ENCODE results near the gene SLC24A3.
A peak's percentile ranks its signal among the peaks of the same experiment; 100 is the strongest.

Gene SLC24A3

DNA sequence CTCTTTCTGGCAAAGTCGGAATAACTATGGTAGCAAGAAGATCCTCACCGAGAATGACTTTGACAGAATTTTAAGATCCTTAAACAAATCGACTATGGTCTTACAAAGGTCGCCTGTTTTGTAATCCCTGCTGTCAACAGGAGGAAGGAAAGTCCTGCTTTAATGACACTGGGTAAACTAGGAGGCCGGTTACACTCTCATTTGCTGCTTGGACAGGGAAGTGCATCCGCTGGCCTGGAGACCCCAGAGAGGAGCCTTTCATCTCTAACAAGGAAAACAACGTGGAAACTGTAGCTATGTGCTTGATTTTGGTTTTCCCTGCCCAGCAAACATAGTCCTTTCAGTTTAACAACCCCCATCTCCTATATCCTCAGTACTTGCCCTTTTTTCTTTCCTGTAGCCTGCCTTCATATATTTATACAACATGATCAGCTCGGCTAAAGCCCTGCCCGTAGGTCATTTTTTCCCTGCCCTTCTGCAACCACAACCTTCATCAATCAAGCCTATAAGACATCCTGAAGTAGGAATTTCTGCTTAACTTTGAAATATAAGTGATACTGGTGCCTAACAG lies 448.5 kb downstream of the SLC24A3 start:
- H3K4me3 ChIP-seq (ENCODE audit: low read length), result no peak overlapping the region
- TF ChIP-seq, protein P1, sequence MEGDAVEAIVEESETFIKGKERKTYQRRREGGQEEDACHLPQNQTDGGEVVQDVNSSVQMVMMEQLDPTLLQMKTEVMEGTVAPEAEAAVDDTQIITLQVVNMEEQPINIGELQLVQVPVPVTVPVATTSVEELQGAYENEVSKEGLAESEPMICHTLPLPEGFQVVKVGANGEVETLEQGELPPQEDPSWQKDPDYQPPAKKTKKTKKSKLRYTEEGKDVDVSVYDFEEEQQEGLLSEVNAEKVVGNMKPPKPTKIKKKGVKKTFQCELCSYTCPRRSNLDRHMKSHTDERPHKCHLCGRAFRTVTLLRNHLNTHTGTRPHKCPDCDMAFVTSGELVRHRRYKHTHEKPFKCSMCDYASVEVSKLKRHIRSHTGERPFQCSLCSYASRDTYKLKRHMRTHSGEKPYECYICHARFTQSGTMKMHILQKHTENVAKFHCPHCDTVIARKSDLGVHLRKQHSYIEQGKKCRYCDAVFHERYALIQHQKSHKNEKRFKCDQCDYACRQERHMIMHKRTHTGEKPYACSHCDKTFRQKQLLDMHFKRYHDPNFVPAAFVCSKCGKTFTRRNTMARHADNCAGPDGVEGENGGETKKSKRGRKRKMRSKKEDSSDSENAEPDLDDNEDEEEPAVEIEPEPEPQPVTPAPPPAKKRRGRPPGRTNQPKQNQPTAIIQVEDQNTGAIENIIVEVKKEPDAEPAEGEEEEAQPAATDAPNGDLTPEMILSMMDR (conservative IDR thresholded peaks at IDR 0.05; ENCODE audit: low read length), result no peak
- DNase-seq (ENCODE audit: low read depth), result no peak

DNA sequence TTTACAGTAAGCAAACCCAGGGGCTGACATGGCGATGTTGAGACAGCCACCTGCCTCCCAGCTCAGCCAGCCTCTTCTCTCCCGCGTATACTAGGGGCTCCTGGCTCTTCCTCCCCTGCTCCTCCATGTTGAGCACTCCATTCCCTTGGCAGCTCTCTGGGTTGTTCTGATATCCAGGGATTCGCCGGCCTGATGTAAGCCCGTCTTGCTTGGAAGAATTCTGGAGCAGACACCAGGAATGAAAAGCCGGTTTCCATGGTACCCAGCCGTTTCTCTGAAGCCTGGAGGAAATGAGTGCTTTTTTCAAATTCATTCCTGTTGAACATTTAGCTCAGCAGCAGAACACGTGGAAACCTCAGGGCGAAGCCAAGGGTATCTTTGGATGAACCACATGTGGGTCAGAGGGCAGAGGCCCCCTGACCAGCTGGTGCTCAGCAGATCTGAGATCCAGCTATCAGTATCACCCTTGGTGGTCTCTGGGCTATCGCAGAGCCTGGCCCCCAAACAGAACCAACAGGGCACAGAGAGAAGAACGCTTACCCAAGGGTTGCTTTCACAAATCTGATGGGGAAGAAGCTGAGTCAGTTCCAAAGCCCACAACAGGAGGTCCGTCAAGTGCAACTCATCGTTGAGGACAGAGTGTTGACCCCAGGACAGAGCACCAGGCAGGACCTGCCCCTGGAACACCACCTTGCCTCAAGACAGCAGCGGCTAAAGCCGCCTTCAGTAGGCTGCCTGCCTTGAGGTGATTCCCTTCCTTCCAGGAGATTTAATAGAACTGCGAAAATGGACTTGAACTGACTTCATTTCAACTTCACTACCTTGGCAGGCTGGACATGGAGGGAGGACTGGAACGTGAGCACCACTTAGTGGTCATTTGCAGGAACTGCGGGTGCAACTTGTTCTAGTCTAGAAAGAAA lies 449.5 kb downstream of the SLC24A3 start:
- TF ChIP-seq, protein P1 (conservative IDR thresholded peaks at IDR 0.05; ENCODE audit: low read length), result peak; percentile 100
- peak; percentile 72 for DNase-seq (ENCODE audit: low read depth)
- H3K4me3 ChIP-seq (ENCODE audit: low read length), result no peak overlapping the region

DNA sequence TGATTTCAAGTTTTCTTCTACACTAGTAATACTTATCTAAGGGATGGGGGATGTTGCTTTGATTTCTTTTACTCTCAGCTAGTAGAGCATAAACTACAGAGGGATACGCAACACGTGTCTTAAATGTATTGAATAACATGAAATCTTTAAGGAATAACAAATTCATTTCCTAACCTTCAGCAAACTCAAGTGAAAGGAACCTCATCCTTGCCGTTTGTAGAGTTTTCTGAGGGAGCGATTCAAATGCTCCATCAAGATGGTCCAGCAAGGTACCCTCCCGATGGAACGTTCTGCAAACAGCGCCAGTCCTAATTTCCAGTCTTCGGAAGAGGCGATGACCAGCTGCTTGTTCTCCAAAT lies 450.2 kb downstream of the SLC24A3 start:
- DNase-seq (ENCODE audit: low read depth), result no peak
- TF ChIP-seq, protein P1 (conservative IDR thresholded peaks at IDR 0.05; ENCODE audit: low read length), result no peak
- H3K4me3 ChIP-seq (ENCODE audit: low read length), result no peak overlapping the region

DNA sequence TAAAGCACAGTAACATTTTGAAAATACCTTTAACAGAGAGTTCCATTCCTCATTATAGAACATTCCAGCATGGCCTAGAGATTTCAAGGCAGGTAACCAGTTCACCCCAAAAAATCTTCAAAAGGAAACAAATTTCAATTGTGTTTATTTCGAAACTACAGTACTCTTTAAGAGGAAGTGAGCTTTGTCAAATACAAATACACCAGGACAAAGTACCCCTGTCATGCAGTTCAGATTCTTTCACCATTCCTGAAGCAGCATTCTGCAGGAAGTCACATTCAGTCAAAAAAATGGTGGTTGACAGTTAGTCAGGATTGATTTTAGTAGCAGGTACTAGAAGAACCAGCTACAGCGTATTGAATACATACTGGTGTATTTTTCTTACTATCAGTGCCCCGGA lies 456.0 kb downstream of the SLC24A3 start:
- no peak for DNase-seq (ENCODE audit: low read depth)
- TF ChIP-seq, protein P1 (conservative IDR thresholded peaks at IDR 0.05; ENCODE audit: low read length), result no peak
- H3K4me3 ChIP-seq (ENCODE audit: low read length), result no peak overlapping the region

DNA sequence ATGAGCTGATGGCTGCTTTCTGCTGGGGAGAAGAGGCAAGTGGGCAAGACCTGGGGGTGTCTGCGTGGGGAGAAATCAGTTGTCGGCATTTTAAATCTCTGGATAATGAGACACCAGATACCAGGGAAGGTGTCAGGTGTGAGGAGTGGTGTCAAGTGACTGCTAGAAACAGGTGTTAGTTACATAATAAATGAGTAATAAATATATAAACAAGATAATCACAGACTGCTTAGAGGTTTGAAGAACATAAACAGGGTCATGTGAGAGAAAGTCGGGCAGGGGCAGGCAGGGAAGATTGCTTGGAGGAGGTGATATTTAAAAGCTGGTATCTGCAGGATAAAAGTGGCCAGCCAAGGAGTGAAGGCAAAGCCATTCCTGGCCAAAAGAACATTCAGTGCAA lies 458.4 kb downstream of the SLC24A3 start:
- TF ChIP-seq, protein P1 (conservative IDR thresholded peaks at IDR 0.05; ENCODE audit: low read length), result no peak
- H3K4me3 ChIP-seq (ENCODE audit: low read length), result no peak overlapping the region
- DNase-seq (ENCODE audit: low read depth), result no peak

DNA sequence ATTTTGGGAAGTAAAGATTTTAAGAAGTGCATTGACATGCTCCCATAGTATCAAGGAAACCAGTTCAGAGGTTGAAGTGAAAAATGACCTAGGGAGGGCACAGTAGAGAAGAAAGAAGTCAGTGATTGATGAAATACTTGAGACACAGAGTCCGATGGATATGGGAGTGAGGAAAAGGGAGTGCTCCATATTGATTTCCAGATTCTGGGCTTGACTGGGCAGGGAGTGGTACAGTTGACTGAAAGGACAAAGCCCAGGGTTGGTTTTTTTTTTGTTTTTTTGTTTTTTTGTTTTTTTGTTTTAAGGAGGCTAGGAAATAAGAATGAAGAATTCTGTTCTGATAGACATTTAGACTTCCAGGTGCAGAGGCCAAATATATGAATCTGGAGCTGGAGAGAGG lies 458.9 kb downstream of the SLC24A3 start:
- DNase-seq (ENCODE audit: low read depth), result no peak
- TF ChIP-seq, protein P1 (conservative IDR thresholded peaks at IDR 0.05; ENCODE audit: low read length), result no peak
- H3K4me3 ChIP-seq (ENCODE audit: low read length), result no peak overlapping the region

DNA sequence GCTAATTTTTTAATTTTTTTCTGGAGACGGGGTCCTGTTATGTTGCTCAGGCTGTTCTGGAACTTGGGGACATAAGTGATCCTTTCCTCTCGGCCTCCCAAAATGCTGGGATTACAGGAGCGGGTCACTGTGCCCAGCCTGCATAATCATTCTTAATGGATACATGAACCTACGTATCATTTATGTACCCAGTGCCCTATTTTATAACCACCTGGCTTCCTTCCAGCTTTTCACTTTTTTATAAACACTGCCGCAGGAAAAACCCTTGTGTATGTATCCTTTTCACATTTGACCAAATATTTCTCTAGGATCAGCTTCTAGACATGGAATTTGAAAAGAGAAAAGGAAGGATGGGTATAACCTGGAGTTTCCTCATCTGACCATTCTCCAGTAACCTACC lies 460.1 kb downstream of the SLC24A3 start:
- no peak for DNase-seq (ENCODE audit: low read depth)
- no peak overlapping the region for H3K4me3 ChIP-seq (ENCODE audit: low read length)
- TF ChIP-seq, protein P1 (conservative IDR thresholded peaks at IDR 0.05; ENCODE audit: low read length), result no peak

Data from AG10803 (cell line).